T-cell (primary cell): ENCODE results near the gene SLC9A9. TPM values are rescaled to one million over a fixed set of nuclear protein-coding genes. Genes with fewer than 3 reads are reported as not detected.

ENCODE experiments used
- ATAC-seq, 4 experiments: fragments of 200-7000 bp in 3 of 4; fragments of 150-1000 bp in 1 of 4; cut with Tn5 transposase; replicated peaks in 1 of 4; 1 replicate in 3 of 4; 2 replicates in 1 of 4; pipeline ENCODE4 v1.10.0; 2021; ENCODE audit warnings: moderate library complexity in 3 of 4, mild to moderate bottlenecking in 2 of 4, moderate number of reproducible peaks in 1 of 4
- CTCF ChIA-PET, 2 donors: fragments of 300-600 bp; sonication (Branson Sonifier 250); formaldehyde crosslinking; loops; one replicate each; lab custom pipeline; 2022; ENCODE audit warnings: antibody characterized with exemption in 2 of 2; lab: Charles Lee
- POLR2A ChIA-PET, 2 donors: fragments of 300-600 bp; sonication (Branson Sonifier 250); formaldehyde crosslinking; loops; one replicate each; lab custom pipeline; 2022; ENCODE audit warnings: antibody characterized with exemption in 2 of 2; lab: Charles Lee
- DNase-seq, 35 experiments: peaks; one replicate each; pipeline versions ENCODE4 v3.0.0 to v3.0.0-alpha.2; 2013 to 2023
- H3K27ac ChIP-seq: one replicate; pipeline ENCODE4 v1.5.1; 2013; ENCODE audit warnings: low read length
- H3K27me3 ChIP-seq, 2 experiments: replicated peaks in 1 of 2; 1 replicate in 1 of 2; 2 replicates in 1 of 2; pipeline versions ENCODE4 v1.6.1 to v1.7.0; 2013; ENCODE audit warnings: low read length in 1 of 2, mixed read lengths in 1 of 2; ENCODE audit not compliant: control insufficient read depth in 2 of 2, insufficient read depth in 2 of 2; ENCODE audit errors: extremely low read depth in 1 of 2
- H3K36me3 ChIP-seq, 2 donors: 1 replicate in 1 of 2; 2 replicates in 1 of 2; pipeline versions ENCODE4 v1.6.1 to v1.7.0; 2013; ENCODE audit warnings: low read length in 1 of 2; ENCODE audit not compliant: control insufficient read depth in 2 of 2, insufficient read depth in 1 of 2; ENCODE audit errors: extremely low read depth in 1 of 2
- H3K4me1 ChIP-seq, 2 experiments: 1 replicate in 1 of 2; 2 replicates in 1 of 2; pipeline versions ENCODE4 v1.6.1 to v1.7.0; 2013; ENCODE audit warnings: low read length in 2 of 2, mixed read lengths in 1 of 2; ENCODE audit not compliant: insufficient read depth in 2 of 2, control insufficient read depth in 1 of 2; ENCODE audit errors: extremely low read depth in 1 of 2
- H3K4me3 ChIP-seq, 2 donors: 1 replicate in 1 of 2; 2 replicates in 1 of 2; pipeline versions ENCODE4 v1.5.1 to v1.7.0; 2013; ENCODE audit warnings: mild to moderate bottlenecking in 2 of 2, low read length in 1 of 2, moderate library complexity in 1 of 2; ENCODE audit not compliant: control insufficient read depth in 1 of 2; ENCODE audit errors: extremely low read depth in 1 of 2
- H3K9me3 ChIP-seq: 2 replicates; pipeline ENCODE4 v1.7.0; 2013
- H3K27ac Mint-ChIP-seq, 2 donors: one replicate each; pipeline ENCODE4 v1.8.0; 2020 to 2021; ENCODE audit warnings: mild to moderate bottlenecking in 2 of 2, mixed read lengths in 2 of 2
- H3K27me3 Mint-ChIP-seq, 2 donors: one replicate each; pipeline ENCODE4 v1.8.0; 2021 to 2022; ENCODE audit warnings: mixed read lengths in 2 of 2
- H3K36me3 Mint-ChIP-seq: one replicate; pipeline ENCODE4 v1.8.0; 2021; ENCODE audit warnings: mixed read lengths
- H3K4me1 Mint-ChIP-seq, 3 donors: one replicate each; pipeline ENCODE4 v1.8.0; 2020 to 2022; ENCODE audit warnings: mixed read lengths in 3 of 3, mild to moderate bottlenecking in 1 of 3
- H3K4me3 Mint-ChIP-seq, 3 donors: one replicate each; pipeline ENCODE4 v1.8.0; 2020 to 2022; ENCODE audit warnings: mild to moderate bottlenecking in 3 of 3, mixed read lengths in 3 of 3, moderate library complexity in 3 of 3
- H3K9me3 Mint-ChIP-seq, 3 donors: one replicate each; pipeline ENCODE4 v1.8.0; 2020 to 2022; ENCODE audit warnings: mixed read lengths in 3 of 3
- WGBS: methylation state at CpG from one replicate; pipeline ENCODE4 v1.1.5; 2013; ENCODE audit warnings: missing lambda C conversion rate; ENCODE audit not compliant: insufficient coverage; 5-methylcytosine and 5-hydroxymethylcytosine counted together
- total RNA-seq, 35 experiments: library from RNA in 6 of 35; stranded (reverse) in 6 of 35; fragments of 120-200 nt in 1 of 35; gene quantifications; one replicate each; pipeline versions ENCODE4 v1.2.1 to v1.2.4 and lab custom pipeline; 2013 to 2026

SLC9A9 gene
- total RNA-seq, 5 donors from 2014 or later (not counting 1 experiment from before 2014, with no cell fraction given): 11.2 to 36.8 (median 17.8) TPM

DNA sequence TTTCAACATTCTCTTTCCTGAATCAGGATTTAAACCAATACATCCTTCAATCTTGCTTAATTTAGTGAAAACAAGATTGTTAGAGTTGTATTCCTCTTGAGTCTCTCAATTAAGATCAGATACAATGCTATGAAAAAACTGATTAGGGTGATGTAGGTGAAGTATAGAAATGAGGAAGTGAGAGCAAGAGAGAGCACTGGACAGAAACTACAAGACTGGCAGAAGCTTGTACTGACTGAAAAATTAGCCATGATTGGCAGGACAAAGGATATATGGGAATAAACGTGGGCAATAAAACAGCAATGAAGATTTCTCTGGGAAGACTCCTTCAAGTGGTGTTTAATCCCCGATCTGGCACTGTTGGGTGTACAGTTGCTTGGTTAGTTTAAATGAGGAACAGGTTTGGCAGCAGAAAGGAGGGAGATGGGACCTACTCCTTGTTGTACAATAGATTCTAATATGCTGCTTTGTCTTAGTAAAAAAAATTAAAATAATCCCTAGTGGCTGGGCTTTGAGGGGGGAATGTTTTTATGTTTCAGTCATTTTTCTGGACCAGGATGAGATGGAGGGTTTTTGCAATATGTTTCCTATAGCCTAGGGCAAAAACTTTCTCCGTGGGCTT lies 252.7 kb downstream of the SLC9A9 start:
- Mint-ChIP-seq H3K4me1 (no peaks in the 10 kb centered on the region), H3K9me3 (no peaks in the 10 kb centered on the region), H3K4me3 (no peak overlapping the region), H3K27me3 (no peaks in the 10 kb centered on the region), H3K36me3 (peaks cover 28% of the 10 kb centered on the region), H3K27ac (no peak overlapping the region)
- no peaks in the 10 kb centered on the region for H3K9me3 ChIP-seq
- CTCF ChIA-PET: no interaction called here
- H3K4me3 ChIP-seq: no peak overlapping the region
- no peaks in the 10 kb centered on the region for H3K4me1 ChIP-seq
- H3K27ac ChIP-seq: no peak overlapping the region
- peaks cover 0 to 3% of the 10 kb centered on the region in 2 donors for H3K36me3 ChIP-seq
- no peaks in the 10 kb centered on the region for H3K27me3 ChIP-seq
- ATAC-seq: no peak
- no peak for DNase-seq
- POLR2A ChIA-PET: no interaction called here
- WGBS: 100% methylated on average over 1 of the region's 3 CpGs

DNA sequence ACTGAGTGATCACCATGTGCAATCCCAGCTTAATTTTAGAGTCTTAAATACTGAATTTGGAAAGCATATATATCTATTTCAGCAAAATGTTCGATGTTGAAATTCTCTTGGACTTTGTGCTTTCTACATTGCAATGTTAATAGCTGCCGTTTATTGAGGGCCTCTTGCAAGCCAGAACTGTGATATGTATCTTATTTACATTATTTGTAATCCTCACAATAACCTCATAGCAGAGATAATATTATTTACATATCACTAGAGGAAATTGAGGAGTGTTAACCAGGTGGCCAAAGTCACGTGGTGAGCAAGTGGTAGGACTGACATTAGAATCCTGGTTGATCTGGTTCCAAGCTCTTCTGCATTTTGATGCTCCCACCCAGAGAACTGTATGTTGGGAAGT lies 254.1 kb downstream of the SLC9A9 start:
- no peaks in the 10 kb centered on the region for H3K27me3 Mint-ChIP-seq
- 100% methylated on average over 1 of the region's 3 CpGs for WGBS
- peaks cover 0 to 3% of the 10 kb centered on the region in 2 donors for H3K36me3 ChIP-seq

DNA sequence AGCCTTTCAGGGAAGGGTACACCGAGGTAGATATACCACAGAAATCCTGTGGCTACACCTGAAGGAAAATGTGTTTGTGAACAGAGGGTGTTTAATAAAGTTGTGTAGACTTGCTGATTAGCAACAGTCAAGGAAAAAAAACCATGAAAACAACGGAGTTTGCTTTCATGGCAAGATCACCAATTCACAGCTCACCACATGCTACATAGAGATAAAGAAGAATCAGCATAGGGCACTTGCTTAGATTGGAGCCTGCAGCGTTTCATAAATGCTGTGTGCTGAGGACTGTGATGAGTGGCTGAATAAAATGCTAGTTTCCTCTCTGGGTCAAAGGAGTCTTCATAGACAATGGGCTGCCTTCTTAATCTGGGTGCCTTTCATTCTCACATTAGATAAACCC lies 257.6 kb downstream of the SLC9A9 start:
- Histone ChIP-seq H3K4me1 (no peaks in the 10 kb centered on the region), H3K4me3 (no peak overlapping the region), H3K27ac (no peak overlapping the region), H3K27me3 (no peaks in the 10 kb centered on the region), H3K9me3 (no peaks in the 10 kb centered on the region), H3K36me3 (peaks cover 0 to 3% of the 10 kb centered on the region in 2 donors)
- ChIA-PET POLR2A (no interaction called here), CTCF (no interaction called here)
- no CpG with 5 or more reads among the region's 3 CpGs for WGBS
- H3K27me3 Mint-ChIP-seq: no peaks in the 10 kb centered on the region
- H3K36me3 Mint-ChIP-seq: peaks cover 34% of the 10 kb centered on the region
- ATAC-seq: no peak
- H3K4me3 Mint-ChIP-seq: no peak overlapping the region
- peaks cover 0 to 18% (median 9%) of the 10 kb centered on the region in 3 donors for H3K4me1 Mint-ChIP-seq
- no peaks in the 10 kb centered on the region for H3K9me3 Mint-ChIP-seq
- DNase-seq: no peak
- H3K27ac Mint-ChIP-seq: no peak overlapping the region

More for the DNA sequence above, 254.1 kb downstream of the SLC9A9 start:
- DNase-seq (no peak), ATAC-seq (no peak)
- Histone ChIP-seq H3K4me3 (no peak overlapping the region), H3K27me3 (no peaks in the 10 kb centered on the region), H3K9me3 (no peaks in the 10 kb centered on the region), H3K27ac (no peak overlapping the region), H3K4me1 (no peaks in the 10 kb centered on the region)
- Mint-ChIP-seq H3K36me3 (peaks cover 25% of the 10 kb centered on the region), H3K9me3 (no peaks in the 10 kb centered on the region), H3K4me1 (no peaks in the 10 kb centered on the region), H3K27ac (no peak overlapping the region), H3K4me3 (no peak overlapping the region)
- POLR2A ChIA-PET: interaction anchor here in 1 of 2 donors (0.7 kb wide), 1 partner anchor 12 kb away, joined by 3 read pairs; no protein-coding TSS in a partner anchor
- CTCF ChIA-PET: no interaction called here

DNA sequence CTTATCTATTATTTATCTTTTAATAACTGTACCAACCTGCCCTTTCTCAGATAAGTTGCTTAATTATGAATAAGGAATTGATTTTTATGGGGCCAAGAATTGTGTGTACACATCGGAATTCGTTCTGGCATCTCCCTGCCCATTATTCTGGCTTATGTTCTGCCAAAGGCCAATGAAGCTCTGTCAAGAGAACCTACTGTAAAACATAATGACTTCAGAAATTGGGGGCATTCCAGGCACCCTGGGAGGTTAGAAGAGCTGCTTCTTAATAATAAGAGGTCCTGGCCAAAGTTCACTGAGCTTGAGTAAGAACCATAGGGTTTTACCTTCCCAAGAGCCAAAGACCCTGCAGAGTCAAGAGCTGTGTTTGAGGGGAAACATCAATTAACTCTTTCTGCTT lies 261.7 kb downstream of the SLC9A9 start:
- ATAC-seq (no peak), DNase-seq (no peak)
- ChIA-PET CTCF (no interaction called here), POLR2A (interaction anchor here in 1 of 2 donors (0.6 kb wide), 1 partner anchor 18 kb away, joined by 3 read pairs; no protein-coding TSS in a partner anchor)
- H3K27me3 ChIP-seq: no peaks in the 10 kb centered on the region
- H3K9me3 Mint-ChIP-seq: no peaks in the 10 kb centered on the region
- H3K36me3 Mint-ChIP-seq: peaks cover 37% of the 10 kb centered on the region
- WGBS: 100% methylated on average over 2 of the region's 2 CpGs
- H3K27ac ChIP-seq: no peak overlapping the region
- no peaks in the 10 kb centered on the region for H3K9me3 ChIP-seq
- H3K4me1 Mint-ChIP-seq: peaks cover 0 to 18% (median 9%) of the 10 kb centered on the region in 3 donors
- no peaks in the 10 kb centered on the region for H3K27me3 Mint-ChIP-seq
- no peak overlapping the region for H3K4me3 ChIP-seq
- no peak overlapping the region for H3K4me3 Mint-ChIP-seq
- peaks cover 0 to 3% of the 10 kb centered on the region in 2 donors for H3K36me3 ChIP-seq
- H3K27ac Mint-ChIP-seq: no peak overlapping the region
- no peaks in the 10 kb centered on the region for H3K4me1 ChIP-seq

DNA sequence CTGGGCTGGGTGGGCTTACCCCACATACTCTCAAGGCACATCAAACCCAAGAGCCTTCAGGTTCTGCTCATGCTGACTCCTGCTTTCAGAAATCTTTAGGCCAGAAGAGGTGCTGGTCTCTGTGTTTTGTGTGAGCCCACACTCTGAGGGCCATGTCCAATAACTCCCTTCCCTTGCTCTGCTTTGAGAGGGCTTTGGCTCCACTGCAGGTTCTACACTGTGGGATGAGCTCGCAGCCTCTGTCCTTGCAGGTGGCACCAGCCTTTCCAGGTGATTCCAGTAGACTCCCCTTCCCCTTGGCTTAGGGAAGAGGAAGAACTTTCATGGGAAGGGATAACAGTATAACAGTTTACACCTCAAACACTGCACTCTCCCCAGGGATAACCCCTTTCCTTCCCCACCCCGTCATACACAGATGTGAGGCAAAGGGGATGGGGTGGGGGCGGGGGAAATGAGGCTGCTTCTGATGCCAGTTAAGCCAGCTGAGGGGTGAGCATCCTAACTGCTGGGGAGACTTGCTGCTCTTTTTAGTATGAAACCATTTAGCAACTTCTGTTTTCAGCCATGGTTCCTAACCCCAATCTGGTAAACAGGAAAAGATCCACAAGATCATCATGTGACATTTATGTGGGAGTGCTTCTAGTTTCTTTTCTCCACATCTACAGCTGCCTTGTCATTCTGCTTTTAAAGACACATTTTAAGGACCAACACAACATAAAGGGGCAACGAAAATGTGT lies 262.4 kb downstream of the SLC9A9 start:
- ChIA-PET CTCF (no interaction called here), POLR2A (no interaction called here)
- H3K27me3 ChIP-seq: no peaks in the 10 kb centered on the region
- peaks cover 0 to 3% of the 10 kb centered on the region in 2 donors for H3K36me3 ChIP-seq
- no peak overlapping the region for H3K27ac ChIP-seq
- no peaks in the 10 kb centered on the region for H3K9me3 Mint-ChIP-seq
- no CpG with 5 or more reads among the region's 4 CpGs for WGBS
- no peak overlapping the region for H3K4me3 Mint-ChIP-seq
- no peak overlapping the region for H3K4me3 ChIP-seq
- H3K27me3 Mint-ChIP-seq: no peaks in the 10 kb centered on the region
- peaks cover 37% of the 10 kb centered on the region for H3K36me3 Mint-ChIP-seq
- no peak overlapping the region for H3K27ac Mint-ChIP-seq
- H3K9me3 ChIP-seq: no peaks in the 10 kb centered on the region
- DNase-seq (no peak), ATAC-seq (no peak)
- peaks cover 0 to 18% (median 9%) of the 10 kb centered on the region in 3 donors for H3K4me1 Mint-ChIP-seq
- H3K4me1 ChIP-seq: no peaks in the 10 kb centered on the region

DNA sequence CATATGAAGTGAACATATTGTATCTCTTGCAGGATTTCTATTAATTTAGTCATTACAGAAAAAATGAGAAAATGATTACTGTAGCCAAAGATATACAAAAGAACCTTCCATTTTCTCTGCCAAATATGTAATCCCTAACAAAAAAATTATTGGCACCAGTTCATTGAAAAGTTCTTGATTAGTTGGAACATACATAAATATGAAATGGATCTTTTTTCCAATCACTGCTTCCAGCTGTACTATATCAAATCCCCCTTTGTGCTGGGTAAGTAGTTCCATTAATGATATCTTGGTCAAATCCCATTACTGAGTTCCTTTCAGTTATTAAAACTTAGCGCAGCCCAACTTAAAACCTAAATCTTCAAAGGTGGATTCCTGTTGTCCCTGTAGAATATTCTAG lies 263.8 kb downstream of the SLC9A9 start:
- no CpG with 5 or more reads among the region's 1 CpG for WGBS
- H3K4me1 ChIP-seq: no peaks in the 10 kb centered on the region
- no peaks in the 10 kb centered on the region for H3K9me3 ChIP-seq
- no peak overlapping the region for H3K27ac Mint-ChIP-seq
- ATAC-seq (no peak), DNase-seq (no peak)
- H3K36me3 ChIP-seq: peaks cover 0 to 3% of the 10 kb centered on the region in 2 donors
- POLR2A ChIA-PET: no interaction called here
- H3K4me3 Mint-ChIP-seq: no peak overlapping the region
- H3K36me3 Mint-ChIP-seq: peaks cover 42% of the 10 kb centered on the region
- no peaks in the 10 kb centered on the region for H3K27me3 ChIP-seq
- no peak overlapping the region for H3K27ac ChIP-seq
- H3K27me3 Mint-ChIP-seq: no peaks in the 10 kb centered on the region
- no peaks in the 10 kb centered on the region for H3K9me3 Mint-ChIP-seq
- H3K4me3 ChIP-seq: no peak overlapping the region
- peaks cover 0 to 18% (median 9%) of the 10 kb centered on the region in 3 donors for H3K4me1 Mint-ChIP-seq
- CTCF ChIA-PET: no interaction called here
